Adrenal gland (tissue), 12 donors: ENCODE data around the gene LZTR1. TPM values are rescaled to one million over a fixed set of nuclear protein-coding genes. Genes with fewer than 3 reads are reported as not detected.
A peak's percentile ranks its signal among the peaks of the same experiment; 100 is the strongest.
"Not testable (repeated sequence)": the region's sequence is repeated elsewhere in the genome, so short reads cannot be mapped to it uniquely, and the experiment has no call there.

ENCODE experiments used
- DNase-seq, 7 donors: peaks; one replicate each; pipeline ENCODE4 v3.0.0-alpha.2; 2019 to 2020
- H3K27ac ChIP-seq, 5 donors: fragments of 200-600 bp; sonication (generic) in 4 of 5; 1 replicate in 3 of 5; 2 replicates in 2 of 5; pipeline versions ENCODE4 v1.5.1 to v1.8.0; 2016 to 2020; ENCODE audit warnings: mild to moderate bottlenecking in 1 of 5
- H3K27me3 ChIP-seq: fragments of 200-600 bp; 2 replicates; pipeline ENCODE4 v1.8.0; 2021
- H3K36me3 ChIP-seq, 2 donors: fragments of 200-600 bp; replicated peaks in 1 of 2; 1 replicate in 1 of 2; 2 replicates in 1 of 2; pipeline versions ENCODE4 v1.5.1 to v1.8.0; 2018 to 2022
- H3K4me1 ChIP-seq, 2 donors: fragments of 200-600 bp; replicated peaks in 1 of 2; 1 replicate in 1 of 2; 2 replicates in 1 of 2; pipeline versions ENCODE4 v1.5.1 to v1.8.0; 2018 to 2021
- H3K4me3 ChIP-seq, 4 donors: fragments of 200-600 bp; sonication (generic) in 3 of 4; one replicate each; pipeline ENCODE4 v1.5.1; 2016 to 2018
- H3K9me3 ChIP-seq, 3 donors: fragments of 200-600 bp; sonication (generic) in 1 of 3; replicated peaks in 1 of 3; 1 replicate in 2 of 3; 2 replicates in 1 of 3; pipeline versions ENCODE4 v1.5.1 to v1.8.0; 2016 to 2021
- POLR2A ChIP-seq, 2 donors: fragments of 450-650 bp; IDR thresholded peaks; one replicate each; pipeline ENCODE4 v1.6.1; 2017; ENCODE audit warnings: antibody characterized with exemption in 2 of 2, mild to moderate bottlenecking in 2 of 2, moderate library complexity in 1 of 2
- WGBS, 4 donors: extraction: QIAGEN DNeasy Blood & Tissue Kit in 2 of 4; methylation state at CpG; one replicate each; pipeline versions ENCODE4 v1.1.5 to v1.1.7; 2013 to 2017; 5-methylcytosine and 5-hydroxymethylcytosine counted together
- intact Hi-C, 2 donors: fragments of 100-400 bp; cut with DNase I; formaldehyde crosslinking; loops; one replicate each; pipeline versions ENCODE4 v1.14.1 to v1.15.0; 2022 to 2023
- polyA plus RNA-seq, 3 donors: library from polyadenylated mRNA; stranded (reverse); fragments of 200-250 nt in 2 of 3; fragments of 350-450 nt in 1 of 3; fragmentation: Illumina TruSeq in 1 of 3; extraction: RNeasy Lipid Tissue Mini Kit (QIAGEN cat#74804) in 1 of 3; gene quantifications; one replicate each; pipeline ENCODE4 v1.2.3, GENCODE V29; 2013 to 2014
- total RNA-seq, 9 donors: library from RNA; depleted of rRNA in 4 of 9; stranded (reverse); fragments of >200 nt in 4 of 9; fragments of 120-200 nt in 1 of 9; fragmentation: NEBNext Ultra II Directional in 1 of 9; extraction: Animal tissue kit (Norgen Biotek cat#: 25700) in 1 of 9; gene quantifications; one replicate each; pipeline versions ENCODE4 v1.1.0 to v1.2.4, GENCODE V29; 2013 to 2023
- TF ChIP-seq, protein P1 (sequence below), 6 experiments: fragments of 450-650 bp in 4 of 6; fragments of 200-600 bp in 2 of 6; sonication (generic) in 1 of 6; IDR thresholded peaks; 1 replicate in 5 of 6; 2 replicates in 1 of 6; pipeline versions ENCODE4 v1.5.1 to v1.8.0; 2016 to 2021; ENCODE audit warnings: antibody characterized with exemption in 6 of 6, mild to moderate bottlenecking in 2 of 6, moderate library complexity in 1 of 6
- donor health status: healthy with polysubstance abuse.
- donor health status: Bipolar disorder and iron deficiency.
- donor health status: DM: yes; HTN: yes; CAD: no.
- donor health status: DM: no; HTN: no; CAD: no.
- donor health status: DM: no; HTN: no; CAD: no.
- donor health status: DM: yes; HTN: yes; CAD: no.

LZTR1 gene
- total and polyA plus RNA-seq, 12 donors, result 32.6 to 100 (median 55.8) TPM

DNA sequence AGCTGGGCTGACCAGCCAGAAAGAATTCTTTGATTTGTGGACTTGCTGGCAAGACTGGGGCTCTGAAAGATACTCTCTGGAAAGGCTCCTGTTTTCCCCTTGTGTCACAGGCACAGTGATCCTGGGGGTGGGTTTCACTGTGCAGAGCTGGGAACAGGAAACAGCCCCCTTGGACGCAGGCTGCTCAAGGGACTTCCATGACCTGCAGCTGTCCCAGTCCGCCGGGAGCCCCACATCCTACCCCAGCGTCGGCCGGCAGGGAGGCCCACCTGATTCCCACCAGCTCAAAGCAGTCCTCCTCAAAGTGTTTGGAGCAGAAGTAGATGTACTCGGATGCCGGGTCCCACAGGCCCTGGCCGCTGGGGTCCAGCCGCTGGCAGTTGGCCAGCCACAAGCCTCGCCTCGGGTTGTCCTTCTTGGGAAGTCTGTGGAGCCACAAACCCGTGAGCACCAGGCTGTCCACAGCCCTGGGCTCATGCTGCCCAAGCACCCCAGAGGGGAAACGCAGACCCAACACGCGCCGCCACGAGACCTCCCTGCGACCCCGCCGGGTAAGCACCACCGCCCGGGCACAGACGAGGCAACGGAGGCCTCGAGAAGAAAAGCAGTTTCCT, 19.0 kb downstream of the LZTR1 start:
- 0 to 2% (median 1%) methylated on average over 1 to 26 of the region's 26 CpGs; no CpG with 5 or more reads in 1 of the 4 donors for WGBS, 4 donors
- Histone ChIP-seq H3K36me3 (peaks cover 0 to 18% of the 10 kb centered on the region in 2 donors), H3K27me3 (no peaks in the 10 kb centered on the region), H3K27ac (peak overlapping the region; percentile 94 to 100 (median 97)), H3K4me1 (peaks cover 23 to 28% of the 10 kb centered on the region in 2 donors), H3K4me3 (peak overlapping the region; percentile 33 to 88 (median 68)), H3K9me3 (no peaks in the 10 kb centered on the region)
- peak in 2 of 7 donors; percentile 27 to 45 for DNase-seq
- no peak for TF ChIP-seq POLR2A (IDR thresholded peaks at IDR 0.05)
- TF ChIP-seq, protein P1, sequence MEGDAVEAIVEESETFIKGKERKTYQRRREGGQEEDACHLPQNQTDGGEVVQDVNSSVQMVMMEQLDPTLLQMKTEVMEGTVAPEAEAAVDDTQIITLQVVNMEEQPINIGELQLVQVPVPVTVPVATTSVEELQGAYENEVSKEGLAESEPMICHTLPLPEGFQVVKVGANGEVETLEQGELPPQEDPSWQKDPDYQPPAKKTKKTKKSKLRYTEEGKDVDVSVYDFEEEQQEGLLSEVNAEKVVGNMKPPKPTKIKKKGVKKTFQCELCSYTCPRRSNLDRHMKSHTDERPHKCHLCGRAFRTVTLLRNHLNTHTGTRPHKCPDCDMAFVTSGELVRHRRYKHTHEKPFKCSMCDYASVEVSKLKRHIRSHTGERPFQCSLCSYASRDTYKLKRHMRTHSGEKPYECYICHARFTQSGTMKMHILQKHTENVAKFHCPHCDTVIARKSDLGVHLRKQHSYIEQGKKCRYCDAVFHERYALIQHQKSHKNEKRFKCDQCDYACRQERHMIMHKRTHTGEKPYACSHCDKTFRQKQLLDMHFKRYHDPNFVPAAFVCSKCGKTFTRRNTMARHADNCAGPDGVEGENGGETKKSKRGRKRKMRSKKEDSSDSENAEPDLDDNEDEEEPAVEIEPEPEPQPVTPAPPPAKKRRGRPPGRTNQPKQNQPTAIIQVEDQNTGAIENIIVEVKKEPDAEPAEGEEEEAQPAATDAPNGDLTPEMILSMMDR (IDR thresholded peaks at IDR 0.05), result no peak
- intact Hi-C loops, result no loop called here

DNA sequence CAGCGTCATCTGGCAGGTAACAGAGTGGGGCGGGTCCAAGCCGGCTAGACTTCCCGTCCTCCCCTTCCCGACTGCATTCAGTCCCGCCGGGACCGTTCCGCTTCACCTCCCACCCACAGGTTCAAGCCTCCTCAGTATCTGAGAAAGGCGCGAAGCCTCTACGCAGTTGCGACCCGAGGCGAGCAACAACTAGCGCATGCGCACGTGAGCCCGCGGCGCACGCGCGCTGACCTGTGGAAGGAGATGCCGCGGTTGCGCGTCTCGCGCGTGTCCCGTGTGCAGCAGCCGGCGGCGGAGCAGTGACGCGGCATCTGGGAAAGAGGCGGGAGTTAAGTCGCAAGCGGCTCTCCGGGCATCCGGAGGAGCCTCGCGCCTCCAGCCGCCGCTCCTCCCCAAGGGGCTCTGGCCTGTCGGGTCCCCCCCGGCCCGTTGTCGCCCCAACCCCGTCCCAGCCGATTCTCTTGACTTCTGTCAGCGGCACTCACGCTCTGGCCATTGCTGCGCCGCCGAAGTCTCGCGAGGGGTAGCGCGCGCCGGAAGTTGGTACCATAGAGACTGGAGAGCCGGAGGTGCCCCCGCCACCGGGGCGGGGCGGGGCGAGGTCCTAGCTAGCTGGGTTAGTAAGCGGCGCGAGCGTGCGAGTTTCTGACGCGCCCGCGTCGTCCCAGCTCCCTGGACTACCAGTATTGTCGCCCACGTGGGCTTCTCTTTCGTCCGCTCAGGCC, 19.7 kb downstream of the LZTR1 start, which contains the start of gene THAP7:
TSS of gene THAP7 (minus strand) at position 518 of the 725 bp plus-strand sequence. CDS start at position 311, 207 bp downstream.
- Histone ChIP-seq H3K4me3 (peak within 1 kb of the TSS; percentile 33 to 88 (median 68)), H3K4me1 (peaks cover 23 to 28% of the 10 kb centered on the region in 2 donors), H3K36me3 (peaks cover 0 to 17% of the 10 kb centered on the region in 2 donors), H3K9me3 (no peaks in the 10 kb centered on the region), H3K27ac (peak within 1 kb of the TSS; percentile 94 to 100 (median 97)), H3K27me3 (no peaks in the 10 kb centered on the region)
- intact Hi-C loops, result no loop called here
- TF ChIP-seq, protein P1 (IDR thresholded peaks at IDR 0.05), result no peak
- TF ChIP-seq POLR2A (IDR thresholded peaks at IDR 0.05), result peak; percentile 62 to 75
- DNase-seq, result peak; percentile 97 to 99 (median 98)
- 0 to 3% (median 0%) methylated on average over 17 to 83 of the region's 83 CpGs for WGBS, 4 donors

DNA sequence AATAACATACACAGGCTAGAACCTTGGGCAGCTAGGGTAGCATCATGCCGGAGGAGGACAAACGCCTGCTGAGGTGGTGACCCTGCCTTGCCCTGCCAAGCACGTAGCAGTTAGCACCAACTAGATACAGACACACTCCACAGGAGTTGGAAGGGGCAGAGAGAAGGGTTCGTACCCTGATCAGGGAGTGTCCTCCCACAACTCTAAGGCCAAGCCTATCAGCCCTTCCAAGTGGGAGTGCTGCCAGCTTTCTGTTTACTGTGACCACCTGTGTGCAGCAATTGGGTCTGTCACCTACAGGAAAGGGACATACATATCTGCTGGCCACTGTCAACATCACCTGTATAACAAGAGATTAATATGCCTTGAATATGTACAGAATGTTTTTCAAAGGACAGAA, 21.7 kb downstream of the LZTR1 start:
- intact Hi-C loops, result no loop called here
- TF ChIP-seq, protein P1 (IDR thresholded peaks at IDR 0.05), result no peak
- no peak for TF ChIP-seq POLR2A (IDR thresholded peaks at IDR 0.05)
- Histone ChIP-seq H3K4me3 (no peak overlapping the region), H3K27ac (no peak overlapping the region), H3K27me3 (no peaks in the 10 kb centered on the region), H3K4me1 (peaks cover 23 to 28% of the 10 kb centered on the region in 2 donors), H3K36me3 (peaks cover 0 to 14% of the 10 kb centered on the region in 2 donors), H3K9me3 (no peaks in the 10 kb centered on the region)
- DNase-seq, result no peak
- 73 to 89% (median 79%) methylated on average over 4 of the region's 4 CpGs for WGBS, 4 donors

DNA sequence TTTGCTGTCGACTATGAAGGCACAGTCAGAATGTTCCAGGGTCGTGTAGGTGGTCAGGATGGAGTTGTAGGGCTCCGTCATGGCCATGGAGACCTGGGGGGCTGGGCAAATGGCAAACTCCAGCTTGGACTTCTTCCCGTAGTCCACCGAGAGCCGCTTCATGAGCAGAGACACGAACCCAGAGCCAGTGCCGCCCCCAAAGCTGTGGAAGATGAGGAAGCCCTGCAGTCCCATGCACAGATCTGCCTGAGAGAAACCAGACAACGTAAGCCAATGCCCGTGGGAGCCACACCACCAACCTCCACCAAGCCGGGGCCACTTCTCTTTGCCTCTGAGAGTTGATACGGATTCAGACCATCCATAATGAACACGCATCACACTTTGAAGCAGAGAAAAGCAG, 27.1 kb downstream of the LZTR1 start:
- H3K4me3 ChIP-seq, DNase-seq, H3K27me3 ChIP-seq, H3K27ac ChIP-seq, H3K36me3 ChIP-seq, H3K9me3 ChIP-seq, intact Hi-C loops, H3K4me1 ChIP-seq: not testable (repeated sequence)
- WGBS, 4 donors, result 70 to 91% (median 89%) methylated on average over 4 to 13 of the region's 13 CpGs
